Medulla oblongata (tissue), 1 donor: ENCODE results near the gene SMC5.
"Not testable (repeated sequence)": the region's sequence is repeated elsewhere in the genome, so short reads cannot be mapped to it uniquely, and the experiment has no call there.

ENCODE experiments used
- DNase-seq: peaks from one replicate; pipeline ENCODE4 v3.0.0-alpha.2; 2015; ENCODE audit errors: extremely low spot score

SMC5 gene

DNA sequence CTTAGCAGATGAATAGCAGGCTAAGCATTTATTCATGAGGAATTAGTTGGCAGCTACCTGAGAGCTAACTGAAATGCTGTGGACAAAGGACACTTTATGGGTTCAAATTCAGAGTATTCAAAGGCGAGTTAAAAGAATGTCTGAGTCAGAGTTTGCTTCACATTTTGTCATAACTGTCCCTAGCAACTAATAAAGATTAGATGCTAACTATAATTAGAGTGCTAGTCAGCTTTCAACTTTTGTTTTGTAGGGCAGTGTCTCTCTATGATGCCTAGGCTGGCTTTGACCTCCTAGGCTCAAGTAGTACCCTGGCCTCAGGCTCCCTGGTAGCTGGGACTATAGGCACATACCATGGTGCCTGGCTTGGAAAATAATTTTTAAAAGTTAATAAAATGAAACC is 4.6 kb downstream of the SMC5 start:
- no peak for DNase-seq

DNA sequence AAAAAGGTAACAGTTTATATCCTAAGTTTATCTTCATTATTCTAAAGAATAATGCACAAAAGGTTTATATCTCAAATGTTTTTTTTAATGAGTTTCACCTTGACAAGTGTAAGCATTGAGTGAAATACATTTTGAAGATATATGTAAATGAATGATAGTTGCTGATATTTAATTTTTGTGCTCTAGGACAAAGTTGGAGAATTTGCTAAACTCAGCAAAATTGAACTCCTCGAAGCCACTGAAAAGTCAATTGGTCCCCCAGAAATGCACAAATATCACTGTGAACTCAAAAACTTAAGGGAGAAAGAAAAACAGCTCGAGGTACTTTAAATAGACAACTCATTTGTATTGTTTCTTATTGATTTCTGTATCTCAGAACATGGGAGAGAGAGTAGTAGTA is 19.5 kb downstream of the SMC5 start:
- no peak for DNase-seq

DNA sequence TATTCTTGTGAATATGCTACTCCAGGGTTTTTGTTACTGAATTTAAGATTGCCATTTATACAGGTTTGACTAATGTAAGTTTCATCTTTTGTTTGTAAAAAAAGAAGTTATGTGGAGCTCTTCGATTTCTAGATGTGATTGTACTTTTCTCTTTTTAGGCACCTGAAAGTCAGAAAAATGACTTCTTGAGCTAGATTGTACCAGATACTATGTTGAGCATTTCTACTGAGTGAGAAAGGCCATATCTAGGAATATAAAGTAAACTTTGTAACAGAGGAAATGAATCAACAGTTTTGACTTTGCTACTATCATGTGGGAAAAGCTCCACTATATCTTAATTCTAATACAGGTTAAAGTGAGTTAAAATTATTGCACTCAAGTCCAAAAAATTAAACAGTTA is 25.1 kb downstream of the SMC5 start:
- no peak for DNase-seq

- DNase-seq, result no peak
Observed at GRCh38 chr9:70285246-70285645, 26.5 kb downstream of the SMC5 start.

DNA sequence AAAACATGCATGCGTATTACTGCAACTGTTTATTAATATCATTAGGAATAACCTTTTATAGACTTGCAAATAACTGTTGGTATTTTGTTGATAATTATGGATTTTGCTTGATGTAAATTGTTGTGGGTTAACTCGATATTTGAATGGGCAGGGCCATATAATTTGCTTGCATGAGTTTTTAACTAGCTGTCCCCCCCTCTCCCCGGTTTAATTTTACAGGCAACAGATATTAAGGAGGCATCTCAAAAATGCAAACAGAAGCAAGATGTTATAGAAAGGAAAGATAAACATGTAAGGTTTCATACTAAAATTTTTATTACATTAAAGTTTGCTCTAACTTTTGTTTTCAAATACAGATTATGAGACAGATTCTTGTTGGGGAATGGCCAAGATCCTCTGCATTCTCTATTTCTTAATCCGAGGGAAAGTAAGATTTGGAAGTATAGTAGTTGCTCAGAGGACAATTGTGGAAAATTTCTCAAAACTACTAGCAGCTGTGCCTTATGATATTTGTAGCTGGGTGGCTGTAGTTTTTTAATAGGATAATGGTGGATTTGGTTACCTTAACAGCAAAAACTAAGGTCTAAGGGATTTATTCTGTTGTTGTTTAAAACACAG is 27.3 kb downstream of the SMC5 start:
- no peak for DNase-seq

GRCh38 chr9:70290626-70291025 is 31.8 kb downstream of the SMC5 start:
- no peak for DNase-seq

GRCh38 chr9:70291446-70291845 is 32.7 kb downstream of the SMC5 start:
- DNase-seq, result no peak

DNA sequence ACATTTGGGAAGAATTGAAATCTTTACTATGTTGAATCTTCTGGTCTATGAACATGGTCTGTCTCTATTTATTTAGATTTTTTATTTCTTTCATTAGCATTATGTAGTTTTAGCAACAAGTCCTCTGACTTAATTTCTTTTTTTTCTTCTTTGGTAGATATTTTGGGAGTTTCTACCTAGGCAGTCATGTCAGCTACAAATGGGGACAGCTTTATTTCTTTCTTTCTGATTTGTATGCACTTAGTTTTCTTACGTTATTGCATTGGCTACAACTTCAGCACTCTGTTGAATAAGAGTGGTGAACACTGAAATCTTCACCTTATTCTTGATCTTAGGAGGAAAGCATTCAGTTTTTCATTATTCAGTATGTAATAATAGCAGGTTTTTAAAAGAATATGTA is 33.5 kb downstream of the SMC5 start:
- no peak for DNase-seq

DNA sequence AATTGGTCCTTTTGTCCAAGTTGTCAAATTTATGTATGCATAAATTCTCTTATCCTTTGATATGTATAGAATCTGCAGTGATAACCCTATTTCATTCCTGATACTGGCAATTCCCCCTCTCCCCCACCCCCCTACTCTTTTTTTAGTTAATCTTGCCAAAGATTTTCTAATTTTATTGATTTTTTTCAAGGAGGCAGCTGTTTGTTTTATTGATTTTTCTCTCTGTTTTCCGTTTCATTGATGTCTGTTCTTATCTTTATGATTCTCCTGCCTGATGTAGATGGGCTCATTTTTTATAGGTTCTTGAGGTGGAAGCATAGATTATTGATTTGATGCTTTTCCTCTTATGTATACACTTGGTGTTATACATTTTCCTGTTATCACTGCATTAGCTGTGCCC is 34.4 kb downstream of the SMC5 start:
- no peak for DNase-seq

DNA sequence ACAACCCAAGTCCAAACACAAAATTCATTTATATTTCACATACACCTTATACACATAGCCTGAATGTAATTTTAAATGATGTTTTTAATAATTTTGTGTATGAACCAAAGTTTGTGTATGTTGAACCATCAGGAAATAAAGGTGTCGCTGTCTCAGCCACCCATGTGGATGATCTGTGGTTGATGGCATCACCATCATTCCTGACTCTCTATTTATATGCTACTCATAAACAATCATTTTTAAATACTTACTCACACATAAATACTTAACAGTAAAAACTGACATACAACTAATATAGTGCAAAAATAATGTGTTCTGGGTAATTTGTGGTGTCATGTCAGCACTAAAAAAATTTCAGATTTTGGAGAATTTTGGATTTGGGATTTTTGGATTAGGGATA is 38.4 kb downstream of the SMC5 start:
- DNase-seq, result no peak

- no peak for DNase-seq
Observed at GRCh38 chr9:70298245-70298771, 39.5 kb downstream of the SMC5 start.

DNA sequence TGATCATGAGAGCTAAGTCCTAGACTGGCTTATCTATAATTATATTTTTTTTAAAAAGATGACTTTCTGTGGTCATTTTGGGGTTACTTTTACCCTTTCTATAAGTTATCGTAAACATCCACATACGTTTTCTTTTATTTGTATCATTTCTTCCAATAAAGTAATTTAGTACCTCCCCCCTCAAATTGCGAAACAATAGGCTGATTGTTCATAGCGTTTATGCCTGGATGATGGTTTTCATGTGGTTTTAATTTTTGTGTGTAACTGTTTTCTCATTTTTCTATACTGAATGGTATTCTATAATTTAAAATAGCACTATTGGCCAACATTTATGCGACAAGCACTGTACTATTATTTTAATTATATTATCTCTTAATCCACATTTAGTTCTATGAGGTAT is 44.5 kb downstream of the SMC5 start:
- DNase-seq, result no peak

- DNase-seq, result no peak
Observed at GRCh38 chr9:70304810-70305209, 46.0 kb downstream of the SMC5 start.

GRCh38 chr9:70315389-70315788 is 56.6 kb downstream of the SMC5 start:
- DNase-seq, result no peak

GRCh38 chr9:70318002-70318401 is 59.2 kb downstream of the SMC5 start:
- DNase-seq, result no peak

DNA sequence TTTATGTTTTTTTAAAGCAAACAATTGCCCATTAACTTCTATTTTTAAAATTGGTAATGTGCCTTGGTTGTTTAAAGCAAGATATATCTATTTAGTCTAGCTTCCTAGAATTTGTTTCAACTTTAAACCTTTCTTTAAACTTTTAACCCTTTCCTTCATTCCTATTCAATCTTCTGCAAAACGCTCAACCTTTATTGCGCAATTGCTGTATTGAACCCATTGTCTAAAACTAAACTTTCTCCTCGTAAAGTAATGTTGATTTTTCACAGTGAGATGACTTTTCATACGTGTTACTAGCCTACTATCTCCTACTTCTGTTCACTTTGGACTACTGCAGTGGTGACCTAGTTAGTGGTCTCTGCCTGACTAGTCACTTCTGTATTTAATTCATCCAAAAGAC is 63.3 kb downstream of the SMC5 start:
- DNase-seq, result no peak

- DNase-seq, result no peak
Observed at GRCh38 chr9:70324963-70325362, 66.2 kb downstream of the SMC5 start.

DNA sequence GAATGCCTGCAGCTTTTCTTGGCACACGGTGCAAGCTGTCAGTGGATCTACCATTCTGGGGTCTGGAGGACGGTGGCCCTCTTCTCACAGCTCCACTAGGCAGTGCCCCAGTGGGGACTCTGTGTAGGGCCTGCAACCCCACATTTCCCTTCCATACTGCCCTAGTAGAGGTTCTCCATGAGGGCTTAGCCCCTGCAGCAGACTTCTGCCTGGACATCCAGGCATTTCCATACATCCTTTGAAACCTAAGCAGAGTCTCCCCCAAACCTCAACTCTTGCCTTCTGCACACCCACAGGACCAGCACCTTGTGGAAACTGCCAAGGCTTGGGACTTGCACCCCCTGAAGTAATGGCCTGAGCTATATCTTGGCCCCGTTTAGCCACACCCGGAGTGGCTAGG is 69.8 kb downstream of the SMC5 start:
- DNase-seq, result not testable (repeated sequence)

DNA sequence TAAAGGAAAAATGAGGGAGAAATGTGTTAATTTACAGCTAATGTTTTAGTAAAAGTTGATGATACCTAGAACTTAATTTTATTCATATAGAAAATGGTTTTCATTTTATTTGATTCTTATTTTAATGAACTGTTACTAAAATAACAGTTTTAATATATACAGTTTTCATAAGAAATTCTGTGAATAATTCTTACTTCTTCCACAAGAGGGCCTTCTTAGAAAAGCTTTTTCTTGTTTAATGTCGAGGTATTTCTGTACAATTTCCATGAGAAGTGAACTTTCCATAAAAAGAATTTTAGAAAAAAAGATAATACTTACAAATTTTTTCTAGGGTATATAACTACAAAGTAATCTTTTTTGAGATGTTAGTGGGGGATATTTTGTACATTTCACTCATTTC is 81.8 kb downstream of the SMC5 start:
- peak; percentile 56 for DNase-seq

DNA sequence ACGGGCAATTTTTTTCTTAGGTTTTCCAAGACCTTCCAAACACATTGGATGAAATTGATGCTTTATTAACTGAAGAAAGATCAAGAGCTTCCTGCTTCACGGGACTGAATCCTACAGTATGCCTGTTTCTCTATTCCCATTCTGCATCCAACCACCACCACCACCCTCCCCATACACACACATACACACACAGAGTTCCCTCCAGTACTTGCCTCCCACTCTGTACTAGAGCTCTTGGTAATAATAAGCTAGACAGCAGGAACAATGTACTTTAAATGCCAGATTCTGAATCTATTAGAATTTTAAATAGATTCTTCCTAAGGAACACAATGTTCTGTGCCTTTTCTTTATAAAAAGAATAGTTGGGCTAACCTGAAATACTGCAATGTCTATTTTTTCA is 88.3 kb downstream of the SMC5 start:
- DNase-seq, result no peak

DNA sequence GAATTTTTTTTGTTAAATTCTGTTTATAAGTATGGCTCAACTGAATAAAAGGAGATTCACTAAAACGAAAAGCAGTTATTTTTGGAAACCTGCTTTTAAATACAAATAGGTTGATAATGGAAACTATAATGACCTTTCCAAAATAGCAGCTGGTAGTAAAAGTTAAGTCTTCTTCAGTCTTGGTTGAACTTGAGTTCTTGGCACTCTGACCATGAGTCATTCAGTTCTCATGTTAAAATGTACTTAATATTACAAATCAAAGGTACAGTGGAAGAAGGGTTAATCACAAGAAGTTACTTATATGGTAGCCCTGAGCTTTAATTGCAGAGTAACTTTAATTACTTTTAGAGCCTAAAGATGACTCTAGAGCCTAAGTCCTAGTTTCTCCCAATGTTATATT is 93.6 kb downstream of the SMC5 start:
- DNase-seq, result no peak

GRCh38 chr9:70352802-70353201 is 94.0 kb downstream of the SMC5 start:
- DNase-seq, result peak; percentile 46

DNA sequence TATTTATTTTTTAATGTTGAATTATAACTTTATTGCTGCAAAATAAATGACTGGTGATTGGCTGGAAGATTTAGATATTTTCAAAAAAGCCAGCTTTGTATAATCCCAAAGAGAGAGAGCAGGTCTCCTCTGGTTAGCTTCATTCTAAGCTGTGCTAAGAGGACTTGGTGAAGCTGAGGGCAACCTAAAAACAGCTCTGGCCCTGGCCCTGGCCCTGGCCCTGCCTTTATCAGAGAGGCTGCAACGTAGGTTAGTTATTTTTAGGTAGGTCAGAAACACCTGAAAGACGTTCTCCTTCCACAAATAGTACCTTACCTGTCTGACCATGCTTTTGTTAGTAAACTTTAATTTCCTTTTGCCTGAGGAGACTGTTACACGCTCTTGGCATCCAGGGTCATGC is 97.0 kb downstream of the SMC5 start:
- DNase-seq, result no peak

- DNase-seq, result no peak
Observed at GRCh38 chr9:70362952-70363351, 104.2 kb downstream of the SMC5 start.
